GM19455 (cell line): Measurements from ENCODE around the gene OR52E6.

Experiments
- ATAC-seq: cut with Tn5 transposase; IDR thresholded peaks from one replicate; pipeline ENCODE4 v1.9.1; 2021; ENCODE audit not compliant: unreplicated experiment

The OR52E6 gene

DNA sequence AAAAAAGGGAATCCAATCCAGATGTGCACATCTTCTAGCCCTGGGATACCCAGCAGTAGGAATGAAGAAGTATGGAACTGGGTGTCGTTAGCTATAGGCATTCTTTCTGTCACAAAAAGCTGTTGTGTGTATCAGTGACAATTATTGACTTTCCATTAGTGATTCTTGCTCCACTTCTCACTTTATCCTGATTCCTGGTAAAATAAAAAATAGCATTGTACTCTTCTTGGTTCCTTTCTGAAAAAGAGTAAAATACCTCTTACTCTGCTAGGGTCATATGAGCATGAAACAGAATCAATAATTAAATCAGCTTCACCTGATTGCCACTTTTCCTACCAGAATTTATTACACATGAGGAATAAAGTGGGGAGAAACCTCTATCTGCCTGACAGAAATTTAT lies at the start of gene OR52E6:
OR52E6 (minus strand) TSS at position 101 of the 400 bp plus-strand sequence; CDS start at position 101, 0 bp downstream.
- ATAC-seq = no peak

DNA sequence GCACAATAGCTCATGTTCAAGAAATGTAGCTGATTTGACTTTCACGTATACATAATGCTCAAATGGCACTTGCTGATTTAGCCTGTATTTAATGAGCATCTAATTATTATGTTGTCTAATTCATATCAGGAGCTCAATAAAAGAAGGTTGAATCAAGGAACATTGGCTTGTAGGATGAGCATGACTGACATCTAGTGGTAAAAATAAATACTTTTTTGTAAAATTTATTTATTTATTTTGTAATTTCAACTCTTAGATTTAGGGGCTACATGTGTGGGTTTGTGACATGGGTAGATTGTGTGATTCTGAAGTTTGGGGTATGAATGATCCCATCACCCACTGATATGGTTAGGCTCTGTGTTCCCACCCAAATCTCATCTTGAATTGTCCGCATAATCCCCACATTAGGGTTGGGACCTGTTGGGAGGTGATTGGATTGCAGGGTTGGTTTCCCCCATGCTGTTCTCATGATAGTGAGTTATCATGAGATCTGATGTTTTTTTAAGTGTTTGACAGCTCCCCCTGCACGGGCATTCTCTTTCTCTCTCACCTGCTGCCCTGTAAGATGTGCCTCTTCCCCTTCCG lies 49.6 kb upstream of the OR52E6 start:
- no peak for ATAC-seq

DNA sequence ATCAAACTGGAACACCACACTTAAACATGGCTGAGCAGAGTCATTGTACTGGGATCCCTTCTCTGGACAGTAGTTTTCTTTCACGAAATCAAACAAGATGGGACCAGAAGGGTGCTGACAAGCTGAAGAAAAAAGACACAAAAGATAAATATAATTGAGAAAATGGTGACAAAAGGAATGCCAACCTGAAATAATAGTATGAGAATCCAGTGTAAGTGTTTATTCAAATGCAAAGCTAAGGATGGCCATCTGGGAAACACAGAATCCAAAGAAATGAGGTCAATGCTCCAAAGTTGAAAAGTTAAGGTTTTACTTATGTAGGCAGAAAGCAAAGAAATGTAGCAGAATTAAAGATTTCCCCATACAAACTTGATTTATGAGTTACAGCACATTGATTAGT lies 46.0 kb upstream of the OR52E6 start:
- no peak for ATAC-seq

DNA sequence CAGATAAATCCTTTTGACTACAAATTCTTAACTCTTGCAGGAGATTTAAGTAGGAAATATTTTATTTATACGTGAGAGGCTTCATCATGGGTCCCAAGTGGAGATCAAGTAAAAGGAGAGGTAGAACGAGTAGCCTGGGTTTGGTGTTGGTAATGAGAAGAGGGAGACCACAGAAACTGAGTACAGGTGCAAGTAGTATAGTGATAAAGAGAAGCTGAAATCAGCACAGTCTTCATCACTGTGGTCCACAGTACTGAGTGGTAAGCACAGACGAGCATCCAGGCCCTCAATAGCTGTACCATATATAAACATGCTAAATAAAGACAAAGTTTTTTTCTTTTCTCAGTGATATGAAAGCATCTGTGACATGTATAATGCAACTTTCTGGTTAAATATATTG lies 45.5 kb upstream of the OR52E6 start:
- no peak for ATAC-seq

DNA sequence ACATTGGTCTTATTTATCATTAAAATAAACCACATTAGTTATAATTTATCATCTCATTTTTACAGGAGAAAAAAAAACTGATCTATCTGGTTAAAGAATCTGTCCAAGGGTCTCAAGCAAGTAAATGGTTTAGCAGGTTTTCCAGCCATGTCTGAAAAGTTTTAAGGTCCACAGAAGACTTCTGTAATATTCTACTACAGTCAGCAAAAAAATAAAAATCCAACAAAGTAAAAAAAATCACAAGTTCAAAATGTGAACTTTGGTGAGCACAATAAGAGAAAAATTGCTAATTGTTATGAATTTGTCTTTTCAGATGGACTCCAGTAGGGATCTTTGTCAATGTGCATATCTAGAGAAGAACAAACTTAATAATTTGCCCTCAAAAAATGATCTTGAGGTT lies 40.1 kb upstream of the OR52E6 start:
- ATAC-seq = no peak

DNA sequence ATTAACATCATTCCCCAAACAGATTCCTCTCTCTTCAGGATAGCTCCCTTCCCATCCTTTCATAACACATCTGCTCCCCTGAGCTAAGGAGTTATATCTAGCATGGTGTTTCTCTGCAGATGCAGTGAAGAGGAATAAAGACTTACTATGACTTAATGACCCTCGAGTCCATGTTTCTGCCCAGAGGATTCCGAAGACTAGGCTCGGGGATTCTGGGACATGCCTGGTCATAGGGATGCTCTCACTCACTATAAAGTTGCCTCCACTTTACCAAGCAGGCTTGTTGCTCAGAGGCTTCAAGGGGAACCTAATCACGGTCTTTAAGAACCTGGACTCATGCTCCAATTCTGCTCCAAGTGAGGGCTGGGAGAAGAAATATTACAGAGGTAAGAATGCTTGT lies 38.6 kb upstream of the OR52E6 start, which contains the start of gene OR52E4:
OR52E4 (plus strand) TSS at position 301 of the 400 bp plus-strand sequence. CDS start 3,664 bp downstream, outside the sequence.
- no peak for ATAC-seq

DNA sequence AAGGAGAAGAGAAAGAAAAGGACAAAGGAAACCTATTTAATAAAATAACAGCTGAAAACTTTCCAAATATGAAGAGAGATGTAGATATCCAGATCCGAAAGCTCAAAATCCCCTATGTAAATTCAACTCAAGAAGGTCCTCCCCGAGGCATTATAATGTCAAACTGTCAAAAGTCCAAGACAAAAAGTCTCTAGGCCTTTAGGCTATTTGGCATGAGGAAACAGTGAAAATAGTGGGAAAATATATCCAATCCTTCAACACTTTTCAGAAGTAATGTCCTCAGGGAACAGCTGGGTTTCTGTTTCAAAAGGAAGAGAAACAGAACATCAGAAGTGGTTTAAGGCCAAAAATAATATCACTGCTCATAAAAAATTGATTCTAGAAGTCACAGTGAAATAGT lies 36.9 kb upstream of the OR52E6 start:
- ATAC-seq = no peak

DNA sequence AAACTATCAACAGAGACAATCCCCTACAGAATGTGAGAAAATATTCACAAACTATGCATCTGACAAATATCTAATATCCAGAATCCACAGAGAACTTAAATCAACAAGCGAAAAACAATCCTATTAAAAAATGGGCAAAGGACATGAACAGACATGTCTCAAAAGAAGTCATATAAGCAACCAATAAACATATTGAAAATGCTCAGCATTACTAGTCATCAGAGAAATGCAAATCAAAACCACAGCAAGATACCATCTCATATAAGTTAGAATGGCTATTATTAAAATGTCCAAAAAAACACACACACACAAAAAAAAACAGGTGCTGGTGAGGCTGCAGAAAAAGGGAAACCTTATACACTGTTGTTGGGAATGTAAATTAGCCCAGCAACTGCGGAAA lies 24.1 kb upstream of the OR52E6 start:
- no peak for ATAC-seq

DNA sequence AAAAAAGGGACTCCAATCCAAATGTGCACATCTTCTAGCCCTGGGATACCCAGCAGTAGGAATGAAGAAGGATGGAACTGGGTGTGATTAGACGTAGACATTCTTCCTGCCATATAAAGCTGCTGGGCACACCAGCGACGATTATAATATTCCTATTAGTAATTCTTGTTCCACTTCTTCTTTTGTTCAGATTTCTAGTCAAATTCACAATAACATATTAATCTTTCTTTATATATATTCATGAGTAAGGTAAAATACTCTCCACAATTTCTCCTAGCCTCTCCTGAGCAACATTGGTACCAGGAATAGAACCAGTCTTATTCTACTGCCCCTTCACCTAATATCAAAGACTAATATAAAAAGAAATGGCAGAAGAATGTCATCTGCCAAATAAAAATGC lies 15.9 kb upstream of the OR52E6 start, which contains the start of gene OR52E8:
OR52E8 (minus strand) TSS at position 101 of the 400 bp plus-strand sequence; CDS start at position 101, 0 bp downstream.
- ATAC-seq = no peak

DNA sequence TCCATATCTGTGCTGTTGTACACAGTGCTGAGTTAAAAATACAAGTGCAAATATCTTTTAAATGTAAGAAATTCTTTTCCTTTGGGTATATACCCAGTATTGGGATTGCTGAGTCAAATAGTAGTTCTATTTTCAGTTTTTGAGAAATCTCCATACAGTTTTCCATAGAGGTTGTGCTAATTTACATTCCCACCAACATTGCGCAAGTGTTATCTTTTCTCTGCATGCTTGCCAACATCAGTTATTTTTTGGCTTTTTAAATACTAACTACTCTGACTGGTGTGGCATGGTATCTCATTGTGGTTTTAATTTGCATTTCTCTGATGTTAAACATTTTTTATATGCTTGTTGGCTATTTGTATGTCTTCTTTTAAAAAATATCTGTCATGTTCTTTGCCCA lies 9.3 kb upstream of the OR52E6 start:
- no peak for ATAC-seq

DNA sequence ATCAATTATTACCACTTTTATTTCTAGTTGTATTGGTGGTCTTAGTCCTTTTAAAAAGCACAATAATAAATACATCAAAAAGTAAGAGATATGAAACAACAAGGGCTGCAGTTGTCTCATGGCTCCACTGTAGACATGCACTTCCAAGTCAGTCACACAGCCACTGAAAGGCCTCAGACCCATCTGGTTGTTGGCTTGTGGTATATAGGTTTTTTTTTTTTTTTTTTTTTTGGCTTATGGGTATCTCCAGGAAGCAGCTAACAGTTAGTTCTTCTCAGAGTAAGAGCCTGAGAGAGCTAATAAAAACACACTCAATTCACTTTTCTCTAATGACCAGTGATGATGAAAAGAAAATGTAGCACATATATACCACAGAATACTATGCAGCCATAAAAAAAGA lies 6.0 kb upstream of the OR52E6 start:
- no peak for ATAC-seq

DNA sequence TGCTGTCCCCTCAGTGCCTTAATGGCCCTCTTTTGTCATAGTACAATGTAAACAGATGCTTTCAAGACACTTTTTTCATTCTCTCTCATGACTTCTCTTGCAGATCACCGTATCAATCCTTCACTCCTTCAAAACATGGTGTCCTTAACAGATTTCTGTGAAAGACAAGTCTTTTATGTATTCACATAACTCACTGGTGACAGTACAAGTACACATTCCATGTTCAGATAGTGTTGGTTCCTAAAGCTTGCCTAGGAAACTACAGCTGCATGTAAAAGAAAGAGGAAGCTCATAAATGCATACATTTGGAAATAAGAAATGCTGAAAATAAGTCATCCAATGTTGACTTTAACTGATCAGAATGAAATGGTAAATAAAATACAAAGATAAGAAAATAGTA lies 5.0 kb upstream of the OR52E6 start:
- ATAC-seq = no peak

DNA sequence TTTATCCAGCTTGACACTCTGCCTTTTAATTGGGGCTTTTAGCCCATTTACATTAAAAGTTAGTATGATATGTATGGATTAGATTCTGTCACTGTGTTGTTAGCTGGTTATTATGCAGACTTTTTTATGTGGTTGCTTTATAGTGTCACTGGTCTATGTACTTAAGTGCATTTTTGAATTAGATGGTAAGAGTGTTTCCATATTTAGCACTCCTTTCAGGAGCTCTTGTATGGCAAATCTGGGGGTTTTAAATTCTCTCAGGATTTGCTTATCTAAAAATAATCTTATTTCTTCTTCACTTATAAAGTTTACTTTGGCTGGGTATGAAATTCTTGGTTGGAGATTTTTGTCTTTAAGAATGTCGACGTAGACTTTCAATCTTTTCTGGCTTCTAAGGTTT lies 4.0 kb downstream of the OR52E6 start:
- ATAC-seq = no peak

DNA sequence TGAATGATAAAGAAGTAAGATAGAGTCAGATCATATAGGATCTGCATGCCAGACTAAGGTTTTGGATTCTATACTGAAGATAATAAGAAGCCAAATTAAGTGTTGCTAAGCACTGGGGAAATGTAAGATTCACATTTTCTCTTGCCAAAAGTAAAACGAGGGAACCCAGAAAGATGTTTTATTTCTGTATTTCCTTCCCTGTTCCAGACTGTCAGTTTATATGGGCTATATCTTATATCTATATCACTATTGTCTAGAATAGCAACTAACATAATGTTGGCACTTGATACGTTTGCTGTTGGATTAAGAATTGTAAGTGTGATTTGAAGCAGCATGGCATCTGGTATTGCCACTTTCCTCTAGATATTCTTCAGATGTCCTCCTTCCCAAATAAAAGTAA lies 8.3 kb downstream of the OR52E6 start:
- no peak for ATAC-seq

DNA sequence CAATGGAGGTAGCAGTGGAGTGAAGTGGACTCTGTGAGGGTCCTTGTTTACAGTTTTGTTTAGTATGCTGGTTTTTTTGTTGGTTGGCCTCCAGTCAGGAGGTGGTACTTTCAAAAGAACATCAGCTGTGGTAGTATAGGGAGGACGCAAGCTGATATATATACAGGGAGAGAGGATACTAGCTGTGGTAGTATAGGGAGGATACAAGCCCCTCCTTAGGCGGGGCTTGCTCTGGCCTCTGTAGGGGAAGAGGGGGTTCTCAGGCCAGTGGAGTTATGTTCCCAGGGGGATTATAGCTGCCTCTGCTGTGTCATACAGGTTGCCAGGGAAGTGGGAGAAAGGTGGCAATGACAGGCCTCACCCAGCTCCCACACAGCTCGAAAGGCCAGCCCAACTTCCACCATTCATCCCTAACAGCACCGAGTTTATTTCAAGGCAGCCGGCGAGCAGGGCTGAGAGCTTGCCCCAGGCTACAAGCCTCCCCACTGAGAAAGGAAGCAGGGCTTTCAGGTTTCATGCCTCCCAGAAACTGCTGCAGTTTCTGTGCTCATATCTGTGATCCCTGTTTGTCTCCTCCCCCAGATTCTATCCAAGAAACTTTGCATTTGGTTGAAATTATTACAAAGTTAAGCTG lies 10.4 kb downstream of the OR52E6 start:
- no peak for ATAC-seq

DNA sequence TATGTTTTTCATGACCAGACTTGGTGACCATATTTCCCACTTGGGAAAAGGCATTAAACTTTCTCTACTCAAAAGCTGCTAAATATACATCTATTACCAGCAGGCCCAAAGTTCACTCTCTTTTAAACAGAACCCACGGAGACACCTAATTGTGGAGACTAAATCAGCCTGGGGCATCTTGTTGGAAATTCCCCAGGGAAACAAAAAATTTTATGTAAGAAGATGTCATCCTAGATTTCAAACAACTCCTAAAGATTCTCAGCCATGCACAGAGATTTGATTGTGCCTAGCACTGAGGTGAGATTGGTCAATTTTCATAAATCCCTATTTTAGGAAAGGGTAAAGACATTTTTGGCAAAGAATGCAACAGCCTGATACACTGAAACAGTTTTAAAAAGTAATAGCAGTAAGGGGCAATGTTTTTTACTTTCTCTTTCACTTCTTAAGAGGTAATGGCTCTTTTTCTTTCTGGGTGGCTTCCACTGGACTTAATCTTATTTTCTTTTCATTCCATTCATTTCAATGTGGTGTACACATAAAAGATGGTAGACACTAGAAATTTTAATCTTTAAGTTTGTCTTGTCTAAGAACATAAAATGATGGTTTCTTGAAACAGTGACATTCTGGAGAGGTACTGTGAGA lies 23.3 kb downstream of the OR52E6 start:
- ATAC-seq = no peak

DNA sequence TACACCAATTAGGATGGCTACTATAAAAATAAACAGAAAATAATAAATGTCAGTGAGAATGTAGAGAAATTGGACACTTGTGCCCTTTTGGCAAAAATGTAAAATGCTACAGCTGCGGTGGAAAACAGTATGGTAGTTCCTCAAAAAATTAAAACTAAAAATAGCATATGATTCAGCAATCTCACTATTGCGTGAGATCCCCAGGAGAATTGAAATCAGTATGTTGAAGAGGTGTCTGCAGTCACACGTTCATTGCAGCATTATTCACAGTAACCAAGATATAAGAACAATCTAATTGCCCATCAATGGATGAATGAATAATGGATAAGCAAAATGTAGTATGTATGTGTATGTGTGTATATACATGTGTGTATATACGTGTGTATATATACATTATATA lies 26.2 kb downstream of the OR52E6 start:
- no peak for ATAC-seq

DNA sequence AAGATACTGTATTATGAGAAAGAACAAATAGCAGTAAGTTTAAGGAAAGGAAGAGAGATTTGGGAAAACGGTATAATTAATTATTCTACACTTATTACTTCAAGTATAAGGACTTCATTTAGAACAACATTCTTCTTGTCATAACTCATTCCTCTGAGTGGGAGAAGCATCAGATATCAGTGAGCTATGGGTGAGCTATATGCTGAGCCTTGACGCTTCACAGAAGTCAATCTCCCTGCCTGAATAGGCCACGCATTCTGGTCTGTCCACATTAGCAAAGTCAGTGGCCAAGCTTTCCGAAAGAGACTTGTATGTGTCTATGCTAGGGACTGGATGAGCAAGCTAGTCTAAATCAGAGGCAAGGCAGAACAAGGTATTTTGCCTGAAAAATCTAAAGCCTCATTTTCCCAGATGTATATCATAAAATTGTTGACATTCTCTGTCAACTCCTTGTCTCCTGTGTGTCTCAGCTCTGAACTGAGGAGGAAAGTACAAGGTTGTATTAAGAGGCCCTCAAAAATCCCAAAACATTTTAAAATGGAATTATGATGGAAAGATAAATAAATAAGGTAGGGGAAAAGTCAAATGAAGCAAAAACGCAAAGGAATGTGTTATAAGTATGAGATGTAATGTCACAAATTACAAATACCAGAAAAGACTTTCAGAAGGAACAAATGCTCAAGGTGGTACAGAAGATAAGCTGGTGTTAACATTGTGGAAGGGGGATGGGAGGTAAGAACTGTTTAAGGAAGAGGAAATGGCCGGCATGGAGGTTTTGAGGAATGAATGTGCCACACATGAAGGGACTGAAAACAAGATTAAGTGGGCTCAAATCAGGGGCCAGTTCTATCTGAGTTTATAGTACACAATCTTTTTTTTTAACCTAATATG lies 31.5 kb downstream of the OR52E6 start:
- no peak for ATAC-seq

DNA sequence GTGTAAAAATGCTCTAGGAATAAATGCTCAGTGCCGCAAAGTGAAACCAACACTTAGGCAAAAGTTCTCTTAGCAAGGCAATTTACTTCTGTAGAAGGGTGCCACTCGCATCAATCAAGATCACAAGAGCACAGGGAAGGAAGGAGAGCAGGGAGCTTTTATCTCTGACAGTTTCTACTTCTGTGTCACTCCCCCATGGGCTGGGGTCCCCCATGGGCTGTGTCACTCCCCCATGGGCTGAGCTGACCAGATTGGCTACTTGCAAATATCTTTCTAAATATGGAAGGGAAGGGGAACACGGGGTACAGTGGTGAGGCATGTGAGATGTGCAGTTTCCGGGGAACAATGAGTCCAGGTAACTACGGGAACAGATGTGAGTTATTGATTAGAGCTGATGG lies 32.6 kb downstream of the OR52E6 start:
- ATAC-seq = peak; percentile 23

DNA sequence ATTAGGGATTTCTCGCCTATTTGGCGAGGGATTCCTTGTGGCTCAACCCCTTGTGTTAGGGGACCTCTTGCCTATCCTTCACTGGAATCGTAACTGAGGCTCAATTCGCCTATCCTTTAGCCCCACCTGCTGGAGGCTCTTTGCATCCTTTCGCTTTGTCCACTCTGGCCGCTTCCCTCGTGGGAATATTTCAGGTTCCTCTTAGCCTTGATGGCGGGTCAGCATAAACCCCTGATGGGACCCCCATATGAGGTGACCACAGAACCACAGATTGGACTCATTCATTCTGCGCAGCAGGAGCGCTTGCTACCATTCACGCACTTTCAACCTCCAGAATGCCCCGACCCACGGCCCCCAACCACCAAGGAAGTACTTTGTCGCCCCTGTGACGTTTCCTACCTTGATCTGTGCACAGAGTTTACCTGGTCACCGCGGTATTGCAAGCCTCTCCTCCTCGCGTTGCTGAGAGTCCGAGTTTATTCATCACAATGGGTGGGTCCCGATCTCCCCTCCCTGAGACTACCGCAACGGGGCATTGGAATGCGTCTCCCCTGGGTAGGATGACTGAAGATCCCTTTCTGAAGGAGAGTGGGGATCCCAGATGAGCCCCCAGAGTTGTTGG lies 33.1 kb downstream of the OR52E6 start, which contains the start of gene OR52N2:
OR52N2 (plus strand) TSS at position 425 of the 622 bp plus-strand sequence. CDS start 11,412 bp downstream, outside the sequence.
- ATAC-seq = peak; percentile 95

DNA sequence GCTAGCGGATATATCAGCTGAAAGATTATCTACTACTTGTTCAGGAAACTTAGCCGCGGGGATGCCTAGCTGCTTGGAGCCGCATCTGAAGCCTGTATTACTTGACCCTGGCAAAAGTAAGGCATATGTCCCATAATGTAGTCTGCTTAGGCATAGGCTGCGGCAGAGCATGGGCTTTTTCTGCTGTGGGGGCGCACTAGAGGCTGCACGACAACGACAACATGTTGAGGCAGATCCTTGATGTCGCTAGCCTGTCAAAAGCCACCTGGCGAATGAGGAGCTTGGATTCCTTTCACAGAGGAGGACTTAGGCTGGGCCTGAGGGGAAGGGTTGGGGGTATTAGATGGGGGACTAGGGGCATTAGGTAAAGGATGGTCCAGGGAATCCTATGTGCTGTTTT lies 34.1 kb downstream of the OR52E6 start:
- ATAC-seq = no peak
